ENCODE measurements around the gene SPC24.

GRCh38 chr19:11204076-11204602 lies 48.6 kb upstream of the SPC24 start:
- TF ChIP-seq CTCF (IDR thresholded peaks at IDR 0.05) = no peak
- no peak for TF ChIP-seq EP300 (IDR thresholded peaks at IDR 0.05)
- TF ChIP-seq POLR2A (IDR thresholded peaks at IDR 0.05) = no peak
